ENCODE measurements around the gene PKP3.
"Not testable (repeated sequence)": the region's sequence is repeated elsewhere in the genome, so short reads cannot be mapped to it uniquely, and the experiment has no call there.

The PKP3 gene

GRCh38 chr11:399731-400211, 5.8 kb downstream of the PKP3 start:
- Mint-ChIP-seq H3K27me3 (no peaks in the 10 kb centered on the region), H3K9me3 (no peaks in the 10 kb centered on the region), H3K36me3 (ENCODE audit: insufficient read depth) (peaks cover 2% of the 10 kb centered on the region), H3K4me3 (no peak overlapping the region), H3K27ac (ENCODE audit: low read depth) (no peak overlapping the region), H3K4me1 (no peaks in the 10 kb centered on the region)
- no peak for ATAC-seq (replicated peaks; ENCODE audit: extremely low read depth, poor library complexity, severe bottlenecking)
- no peak for DNase-seq (ENCODE audit: low spot score in 2 of 2)

GRCh38 chr11:400241-400689, 6.3 kb downstream of the PKP3 start:
- no peak overlapping the region for H3K27ac Mint-ChIP-seq (ENCODE audit: low read depth)
- DNase-seq (ENCODE audit: low spot score in 2 of 2): no peak
- peaks cover 2% of the 10 kb centered on the region for H3K36me3 Mint-ChIP-seq (ENCODE audit: insufficient read depth)
- H3K4me1 Mint-ChIP-seq: peaks cover 3% of the 10 kb centered on the region
- H3K4me3 Mint-ChIP-seq: no peak overlapping the region
- ATAC-seq (replicated peaks; ENCODE audit: extremely low read depth, poor library complexity, severe bottlenecking): no peak
- H3K27me3 Mint-ChIP-seq: no peaks in the 10 kb centered on the region
- H3K9me3 Mint-ChIP-seq: no peaks in the 10 kb centered on the region

- not testable (repeated sequence) for H3K27me3 Mint-ChIP-seq; H3K4me3 Mint-ChIP-seq; H3K36me3 Mint-ChIP-seq (ENCODE audit: insufficient read depth); H3K4me1 Mint-ChIP-seq; H3K9me3 Mint-ChIP-seq; DNase-seq (ENCODE audit: low spot score in 2 of 2); ATAC-seq (replicated peaks; ENCODE audit: extremely low read depth, poor library complexity, severe bottlenecking); H3K27ac Mint-ChIP-seq (ENCODE audit: low read depth)
These were observed 7.2 kb downstream of the PKP3 start for GRCh38 chr11:401196-401595.

- H3K9me3 Mint-ChIP-seq: no peaks in the 10 kb centered on the region
- ATAC-seq (replicated peaks; ENCODE audit: extremely low read depth, poor library complexity, severe bottlenecking) (no peak), DNase-seq (ENCODE audit: low spot score in 2 of 2) (no peak)
- no peak overlapping the region for H3K27ac Mint-ChIP-seq (ENCODE audit: low read depth)
- peaks cover 9% of the 10 kb centered on the region for H3K36me3 Mint-ChIP-seq (ENCODE audit: insufficient read depth)
- H3K27me3 Mint-ChIP-seq: no peaks in the 10 kb centered on the region
- peaks cover 9% of the 10 kb centered on the region for H3K4me1 Mint-ChIP-seq
- no peak overlapping the region for H3K4me3 Mint-ChIP-seq
These were observed 9.2 kb downstream of the PKP3 start for GRCh38 chr11:403021-403760.

- DNase-seq (ENCODE audit: low spot score in 2 of 2): no peak
- H3K36me3 Mint-ChIP-seq (ENCODE audit: insufficient read depth): peaks cover 11% of the 10 kb centered on the region
- peak overlapping the region; percentile 53 for H3K4me3 Mint-ChIP-seq
- peaks cover 9% of the 10 kb centered on the region for H3K4me1 Mint-ChIP-seq
- no peaks in the 10 kb centered on the region for H3K9me3 Mint-ChIP-seq
- peak overlapping the region; percentile 74 for H3K27ac Mint-ChIP-seq (ENCODE audit: low read depth)
- no peak for ATAC-seq (replicated peaks; ENCODE audit: extremely low read depth, poor library complexity, severe bottlenecking)
- no peaks in the 10 kb centered on the region for H3K27me3 Mint-ChIP-seq
These were observed 9.9 kb downstream of the PKP3 start for GRCh38 chr11:403761-404431.

GRCh38 chr11:404551-405264, 10.7 kb downstream of the PKP3 start:
- H3K36me3 Mint-ChIP-seq (ENCODE audit: insufficient read depth): peaks cover 9% of the 10 kb centered on the region
- DNase-seq (ENCODE audit: low spot score in 2 of 2) (no peak), ATAC-seq (replicated peaks; ENCODE audit: extremely low read depth, poor library complexity, severe bottlenecking) (no peak)
- H3K27ac Mint-ChIP-seq (ENCODE audit: low read depth): peak overlapping the region; percentile 74
- H3K4me1 Mint-ChIP-seq: peaks cover 9% of the 10 kb centered on the region
- H3K4me3 Mint-ChIP-seq: peak overlapping the region; percentile 53
- no peaks in the 10 kb centered on the region for H3K9me3 Mint-ChIP-seq
- H3K27me3 Mint-ChIP-seq: no peaks in the 10 kb centered on the region

GRCh38 chr11:405323-405953, 11.4 kb downstream of the PKP3 start:
- Mint-ChIP-seq H3K27me3 (no peaks in the 10 kb centered on the region), H3K36me3 (ENCODE audit: insufficient read depth) (peaks cover 9% of the 10 kb centered on the region), H3K27ac (ENCODE audit: low read depth) (peak overlapping the region; percentile 74), H3K4me3 (peak overlapping the region; percentile 53), H3K4me1 (peaks cover 9% of the 10 kb centered on the region), H3K9me3 (no peaks in the 10 kb centered on the region)
- ATAC-seq (replicated peaks; ENCODE audit: extremely low read depth, poor library complexity, severe bottlenecking): no peak
- no peak for DNase-seq (ENCODE audit: low spot score in 2 of 2)

GRCh38 chr11:405954-406795, 12.2 kb downstream of the PKP3 start:
- Mint-ChIP-seq H3K4me1 (peaks cover 9% of the 10 kb centered on the region), H3K9me3 (no peaks in the 10 kb centered on the region), H3K27me3 (no peaks in the 10 kb centered on the region), H3K36me3 (ENCODE audit: insufficient read depth) (peaks cover 9% of the 10 kb centered on the region), H3K4me3 (peak overlapping the region; percentile 60), H3K27ac (ENCODE audit: low read depth) (no peak overlapping the region)
- ATAC-seq (replicated peaks; ENCODE audit: extremely low read depth, poor library complexity, severe bottlenecking): no peak
- DNase-seq (ENCODE audit: low spot score in 2 of 2): no peak

GRCh38 chr11:406796-407650, 13.0 kb downstream of the PKP3 start:
- Mint-ChIP-seq H3K36me3 (ENCODE audit: insufficient read depth) (peaks cover 9% of the 10 kb centered on the region), H3K4me3 (peak overlapping the region; percentile 60), H3K27ac (ENCODE audit: low read depth) (no peak overlapping the region), H3K4me1 (peaks cover 9% of the 10 kb centered on the region), H3K27me3 (no peaks in the 10 kb centered on the region), H3K9me3 (no peaks in the 10 kb centered on the region)
- DNase-seq (ENCODE audit: low spot score in 2 of 2) (peak; percentile 89 to 97), ATAC-seq (replicated peaks; ENCODE audit: extremely low read depth, poor library complexity, severe bottlenecking) (peak; percentile 98)

GRCh38 chr11:407651-408123, 13.7 kb downstream of the PKP3 start:
- Mint-ChIP-seq H3K4me3 (peak overlapping the region; percentile 52), H3K9me3 (no peaks in the 10 kb centered on the region), H3K27ac (ENCODE audit: low read depth) (peak overlapping the region; percentile 13), H3K4me1 (peaks cover 9% of the 10 kb centered on the region), H3K36me3 (ENCODE audit: insufficient read depth) (peaks cover 9% of the 10 kb centered on the region), H3K27me3 (no peaks in the 10 kb centered on the region)
- ATAC-seq (replicated peaks; ENCODE audit: extremely low read depth, poor library complexity, severe bottlenecking) (peak; percentile 2), DNase-seq (ENCODE audit: low spot score in 2 of 2) (no peak)

Data from central memory CD8-positive, alpha-beta T cell (primary cell).